DND-41 (cell line): ENCODE measurements around the gene ISCA1.

ENCODE experiments used
- CTCF ChIP-seq: IDR thresholded peaks from 2 replicates; pipeline ENCODE4 v1.5.1; 2012; ENCODE audit warnings: borderline replicate concordance, low read length, moderate library complexity, mild to moderate bottlenecking; ENCODE audit not compliant: poor library complexity, severe bottlenecking; ENCODE audit errors: extremely low read depth
- EZH2 ChIP-seq: IDR thresholded peaks from 3 replicates; pipeline ENCODE4 v1.6.1; 2012; ENCODE audit warnings: borderline replicate concordance, low read depth, mild to moderate bottlenecking, moderate library complexity, low read length, inconsistent platforms; ENCODE audit not compliant: severe bottlenecking

GRCh38 chr9:86322973-86323644 lies 40.8 kb upstream of the ISCA1 start:
- TF ChIP-seq EZH2 (no peak), CTCF (no peak)
